Pons (tissue), 1 donor: ENCODE data around the gene TMA16.

Experiments used
- DNase-seq: peaks from one replicate; pipeline ENCODE4 v3.0.0-alpha.2; 2016; ENCODE audit warnings: low spot score

The TMA16 gene

DNA sequence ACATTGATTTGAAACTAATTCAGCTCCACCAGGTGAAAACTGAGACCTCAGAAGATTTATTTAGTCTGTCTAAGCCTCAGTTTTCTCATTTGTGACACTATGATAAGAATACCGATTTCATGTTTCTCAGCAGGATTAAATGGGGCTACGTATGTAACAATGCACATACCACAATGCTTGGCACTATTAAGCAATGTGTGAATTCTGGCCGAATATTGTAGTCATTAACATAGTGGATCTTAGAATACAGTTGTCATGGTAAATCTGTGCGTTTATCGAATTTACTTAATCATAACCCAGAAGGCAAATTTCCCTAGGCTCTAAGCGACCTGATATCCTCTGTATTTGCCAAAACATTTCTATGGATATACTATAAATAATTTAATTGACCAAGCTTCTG, 69.1 kb downstream of the TMA16 start:
- no peak for DNase-seq

DNA sequence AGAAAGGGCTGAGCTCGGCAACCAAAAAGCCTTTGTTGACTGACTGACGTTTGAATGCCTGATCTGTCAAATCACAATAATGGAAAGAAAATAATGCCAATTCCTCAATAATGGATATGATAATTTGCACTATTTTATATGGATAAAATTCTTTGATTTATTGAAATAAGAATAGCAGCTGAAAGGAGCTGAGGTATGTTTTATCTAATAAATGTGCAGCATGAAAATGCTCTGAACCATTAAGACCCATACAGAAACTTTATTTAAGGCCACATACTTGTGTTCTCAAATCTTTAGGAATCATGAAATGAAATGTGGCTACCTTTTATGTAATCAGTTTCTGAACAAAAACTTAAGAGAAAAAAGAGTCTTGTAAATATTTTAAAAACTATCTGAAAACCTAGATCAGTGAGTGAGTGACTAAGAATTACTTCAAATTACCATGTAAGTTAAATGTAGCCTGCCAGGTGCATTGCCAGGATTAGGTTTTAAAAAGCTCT, 69.8 kb downstream of the TMA16 start:
- DNase-seq, result no peak

DNA sequence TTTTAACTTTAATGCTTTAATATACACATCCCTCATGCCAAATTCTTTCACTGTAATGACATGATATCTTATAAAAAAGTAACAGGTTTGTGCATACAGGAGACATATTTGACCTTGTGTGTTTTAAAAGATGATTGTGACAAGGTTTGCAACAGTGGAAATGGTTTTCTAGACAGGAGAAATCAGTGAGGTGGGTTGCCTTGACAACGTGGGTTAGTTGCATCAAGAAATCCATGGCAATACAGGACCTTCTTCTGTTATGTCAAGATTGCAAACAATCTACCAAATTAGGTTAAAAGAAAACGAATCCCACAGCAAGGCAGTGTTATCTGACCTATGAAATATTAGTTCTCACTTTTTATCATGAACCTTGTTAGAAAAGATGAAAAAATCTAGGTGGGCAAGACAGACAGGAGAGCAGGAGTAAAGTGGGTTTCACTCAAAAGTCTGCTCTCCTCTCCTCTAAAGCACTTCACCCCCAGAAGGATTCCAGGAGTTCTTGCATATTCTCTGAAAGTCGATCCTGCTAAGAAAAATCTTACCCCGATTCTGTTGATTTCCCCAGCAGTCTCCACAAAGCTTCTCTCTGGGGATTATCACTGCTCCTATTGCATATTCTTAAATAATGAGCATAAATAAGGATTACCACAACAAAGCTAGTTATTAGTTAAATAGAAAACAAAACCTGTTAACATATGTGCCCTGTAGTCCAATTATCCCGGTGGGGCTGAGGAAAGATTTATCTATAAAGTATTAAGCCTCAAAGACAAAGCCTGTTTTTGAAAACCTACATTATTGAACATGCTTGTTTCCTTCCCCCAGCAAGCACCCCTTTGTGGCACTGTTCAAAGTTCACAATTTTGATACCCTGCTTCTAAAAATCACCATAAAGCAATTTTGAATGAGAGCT, 71.0 kb downstream of the TMA16 start:
- DNase-seq, result no peak

DNA sequence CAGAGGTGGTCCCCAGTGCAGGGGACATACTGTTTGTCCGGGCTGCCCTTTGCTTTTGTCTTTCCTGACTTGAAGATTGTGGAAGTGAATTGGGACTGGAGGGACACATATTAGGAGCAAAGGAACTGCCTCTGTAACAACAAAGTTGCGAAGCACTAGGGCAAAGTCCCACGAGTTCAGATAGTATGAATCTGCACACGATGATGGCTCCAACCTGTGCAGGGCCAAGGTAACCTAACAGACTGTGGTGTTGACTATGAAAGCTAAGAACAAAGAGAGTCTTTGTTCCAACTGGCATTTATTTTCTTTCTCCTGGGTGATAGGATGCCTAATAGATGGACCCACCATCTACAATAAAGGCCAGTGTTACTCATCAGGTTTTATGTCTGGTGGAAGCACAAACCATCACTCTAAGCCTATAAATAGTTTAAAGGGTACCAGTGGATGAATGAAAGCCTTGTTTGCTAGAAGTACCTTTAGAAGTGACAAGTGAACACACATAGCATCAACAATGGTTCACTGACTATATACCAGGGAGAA, 71.8 kb downstream of the TMA16 start:
- DNase-seq, result no peak

DNA sequence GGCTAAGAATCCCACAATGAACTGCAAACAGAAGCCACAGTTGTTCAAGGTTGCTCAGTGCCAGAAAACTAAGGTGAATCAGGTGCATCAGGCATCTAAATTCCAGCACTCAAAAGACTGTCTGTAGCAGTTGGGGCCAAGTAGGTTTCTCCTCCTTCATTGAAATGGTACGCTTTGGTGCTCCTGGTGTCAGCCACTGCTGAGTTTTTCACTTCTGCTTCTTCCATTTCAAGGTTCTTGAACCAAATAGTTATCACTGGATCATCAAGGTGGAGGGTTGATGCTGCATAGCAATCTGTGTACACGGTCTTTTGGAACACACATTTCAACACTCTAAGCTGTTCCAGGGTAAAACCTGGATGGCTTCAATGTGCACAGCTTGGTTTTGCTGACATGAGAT, 74.4 kb downstream of the TMA16 start:
- no peak for DNase-seq
